ENCODE results near the gene ST8SIA5.

ST8SIA5 gene

GRCh38 chr18:46721331-46721730, 35.5 kb downstream of the ST8SIA5 start:
- POLR2A ChIA-PET: no interaction called here
- DNase-seq (ENCODE audit: extremely low spot score): no peak
- CTCF ChIA-PET: no interaction called here
- no peak for TF ChIP-seq PKNOX1 (IDR thresholded peaks at IDR 0.05)
- no peak for TF ChIP-seq BHLHE40 (IDR thresholded peaks at IDR 0.05; ENCODE audit: borderline replicate concordance)
- TF ChIP-seq ELF4 (IDR thresholded peaks at IDR 0.05): no peak
- no peak for TF ChIP-seq TARDBP (IDR thresholded peaks at IDR 0.05)
- no peak for TF ChIP-seq SUZ12 (IDR thresholded peaks at IDR 0.05)
- TF ChIP-seq CTBP1 (IDR thresholded peaks at IDR 0.05; ENCODE audit: borderline replicate concordance): no peak
- TF ChIP-seq SP1 (IDR thresholded peaks at IDR 0.05): no peak
- TF ChIP-seq HDGF (IDR thresholded peaks at IDR 0.05; ENCODE audit: borderline replicate concordance): no peak
- no peak for TF ChIP-seq LEF1 (IDR thresholded peaks at IDR 0.05; ENCODE audit: borderline replicate concordance)
- TF ChIP-seq NFRKB (IDR thresholded peaks at IDR 0.05): no peak

DNA sequence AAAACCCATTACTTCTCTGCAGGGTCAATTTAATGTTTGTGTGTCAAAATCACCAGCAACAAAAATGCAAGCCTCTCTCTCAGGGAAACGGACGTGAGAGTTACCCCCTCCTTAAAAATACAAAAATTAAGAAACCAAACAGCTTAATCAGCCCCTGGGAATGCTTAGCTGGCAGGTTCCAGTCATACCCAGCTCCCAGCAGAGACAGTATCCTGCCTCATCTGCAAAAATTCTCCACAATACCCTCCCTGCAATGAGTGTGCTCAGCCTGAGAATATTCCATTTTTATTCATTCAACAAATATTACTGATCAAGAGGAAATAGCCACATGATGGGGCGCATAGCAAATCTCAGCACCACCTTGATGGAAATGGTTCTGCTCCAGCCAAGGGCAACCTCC, 36.3 kb downstream of the ST8SIA5 start:
- ChIA-PET POLR2A (no interaction called here), CTCF (no interaction called here)
- TF ChIP-seq LEF1 (IDR thresholded peaks at IDR 0.05; ENCODE audit: borderline replicate concordance): no peak
- no peak for TF ChIP-seq TARDBP (IDR thresholded peaks at IDR 0.05)
- no peak for TF ChIP-seq NFRKB (IDR thresholded peaks at IDR 0.05)
- TF ChIP-seq FOXK2 (IDR thresholded peaks at IDR 0.05): no peak
- no peak for TF ChIP-seq HDGF (IDR thresholded peaks at IDR 0.05; ENCODE audit: borderline replicate concordance)
- no peak for DNase-seq (ENCODE audit: extremely low spot score)

- TF ChIP-seq NFRKB (IDR thresholded peaks at IDR 0.05): no peak
- no peak for TF ChIP-seq L3MBTL2 (conservative IDR thresholded peaks at IDR 0.05)
- TF ChIP-seq SUZ12 (IDR thresholded peaks at IDR 0.05): no peak
- TF ChIP-seq TARDBP (IDR thresholded peaks at IDR 0.05): no peak
- TF ChIP-seq HDGF (IDR thresholded peaks at IDR 0.05; ENCODE audit: borderline replicate concordance): no peak
- TF ChIP-seq SP1 (IDR thresholded peaks at IDR 0.05): no peak
- no peak for TF ChIP-seq ZNF384 (IDR thresholded peaks at IDR 0.05)
- TF ChIP-seq LEF1 (IDR thresholded peaks at IDR 0.05; ENCODE audit: borderline replicate concordance): no peak
- no peak for TF ChIP-seq CTBP1 (IDR thresholded peaks at IDR 0.05; ENCODE audit: borderline replicate concordance)
- no peak for TF ChIP-seq FOXK2 (IDR thresholded peaks at IDR 0.05)
- no peak for TF ChIP-seq PKNOX1 (IDR thresholded peaks at IDR 0.05)
- no peak for TF ChIP-seq FOXA1 (IDR thresholded peaks at IDR 0.05)
- ChIA-PET POLR2A (no interaction called here), CTCF (no interaction called here)
- DNase-seq (ENCODE audit: extremely low spot score): no peak
These were observed 36.8 kb downstream of the ST8SIA5 start for GRCh38 chr18:46720092-46720491.

DNA sequence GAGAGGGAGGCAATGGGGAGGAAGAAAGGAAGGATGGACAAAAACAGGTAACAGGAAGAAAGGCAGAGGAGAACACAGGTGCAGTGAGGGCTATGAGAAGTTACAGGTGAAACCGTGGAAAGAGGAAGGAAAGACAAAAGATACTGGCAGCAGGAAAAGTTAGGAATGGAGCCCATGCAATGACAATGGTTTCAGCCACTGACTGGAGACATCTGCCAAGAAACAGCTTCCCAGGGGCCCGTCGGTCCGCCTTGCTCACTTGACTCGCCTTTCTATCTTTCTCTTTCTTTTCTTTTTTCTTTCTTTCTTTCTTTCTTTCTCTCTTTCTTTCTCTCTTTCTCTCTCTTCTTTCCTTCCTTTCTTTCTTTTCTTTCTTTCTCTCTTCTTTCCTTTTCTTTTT, 37.5 kb downstream of the ST8SIA5 start:
- CTCF ChIA-PET: no interaction called here
- DNase-seq (ENCODE audit: extremely low spot score): no peak
- TF ChIP-seq TARDBP (IDR thresholded peaks at IDR 0.05) (no peak), L3MBTL2 (conservative IDR thresholded peaks at IDR 0.05) (no peak), CTBP1 (IDR thresholded peaks at IDR 0.05; ENCODE audit: borderline replicate concordance) (no peak), FOXA1 (IDR thresholded peaks at IDR 0.05) (no peak)
- POLR2A ChIA-PET: no interaction called here

DNA sequence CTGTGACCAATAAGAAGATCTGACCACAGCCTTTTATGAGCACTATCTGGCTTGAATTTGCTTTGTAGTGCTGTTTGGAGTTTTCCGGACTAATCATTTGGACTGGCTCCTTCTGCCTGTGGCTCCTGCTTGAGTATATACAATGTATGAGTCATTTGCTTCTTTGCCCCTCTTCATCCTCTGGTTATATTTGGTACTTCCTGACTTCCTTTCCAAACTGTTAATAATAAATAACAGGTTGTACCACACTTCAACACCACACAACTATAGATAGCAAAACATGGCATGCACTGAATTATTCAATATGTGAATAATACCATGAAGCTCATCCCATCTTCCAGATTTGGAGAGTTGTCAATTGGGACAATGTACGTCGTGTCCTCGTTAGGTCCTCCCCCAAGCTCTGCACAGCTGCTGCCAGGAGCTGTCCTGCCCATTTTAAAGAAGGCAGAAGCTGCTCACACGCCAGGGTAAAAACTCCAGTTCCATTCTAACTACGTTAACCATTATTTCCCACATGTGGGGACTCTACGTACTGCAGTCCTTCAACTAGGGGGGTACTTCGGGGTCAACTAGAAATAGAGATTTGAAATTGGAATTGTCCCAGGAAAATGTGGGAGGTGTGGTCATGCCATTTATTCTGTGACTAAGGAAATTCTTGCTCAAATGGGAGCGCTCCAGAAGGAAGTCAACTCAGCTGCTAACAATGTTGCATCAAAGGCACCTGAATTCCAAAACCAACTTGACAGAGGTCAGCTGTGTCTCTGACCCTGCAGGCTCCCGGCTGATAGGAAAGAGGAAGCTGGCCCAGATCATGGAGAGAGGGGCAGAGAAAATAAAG, 38.1 kb downstream of the ST8SIA5 start:
- DNase-seq (ENCODE audit: extremely low spot score): no peak
- CTCF ChIA-PET: no interaction called here
- POLR2A ChIA-PET: no interaction called here

DNA sequence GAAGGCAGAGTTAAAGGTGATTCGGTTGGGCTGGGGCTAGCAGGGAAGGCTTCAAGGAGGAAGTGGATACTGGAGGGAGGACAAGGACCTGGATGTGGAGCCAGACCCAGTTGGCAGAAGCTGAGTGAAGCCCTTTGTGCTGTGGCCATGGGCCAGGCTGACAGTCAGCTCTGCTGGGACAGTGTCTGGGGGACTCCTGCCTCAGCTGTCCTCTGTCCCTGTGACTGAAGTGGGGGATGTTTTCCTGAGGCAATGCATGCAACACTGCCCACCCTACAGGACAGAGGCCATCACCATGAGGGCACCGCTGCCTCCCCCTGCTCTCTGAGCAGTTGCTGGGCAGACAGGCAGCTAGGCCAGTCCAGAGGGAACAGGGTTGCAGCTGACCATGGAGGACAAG, 40.0 kb downstream of the ST8SIA5 start:
- CTCF ChIA-PET: no interaction called here
- POLR2A ChIA-PET: no interaction called here
- TF ChIP-seq ZNF384 (IDR thresholded peaks at IDR 0.05): no peak
- no peak for TF ChIP-seq ARNT (IDR thresholded peaks at IDR 0.05)
- TF ChIP-seq SUZ12 (IDR thresholded peaks at IDR 0.05): no peak
- no peak for TF ChIP-seq HDGF (IDR thresholded peaks at IDR 0.05; ENCODE audit: borderline replicate concordance)
- TF ChIP-seq FOXK2 (IDR thresholded peaks at IDR 0.05): no peak
- TF ChIP-seq CTBP1 (IDR thresholded peaks at IDR 0.05; ENCODE audit: borderline replicate concordance): no peak
- TF ChIP-seq FOXM1 (IDR thresholded peaks at IDR 0.05; ENCODE audit: borderline replicate concordance): no peak
- TF ChIP-seq NFRKB (IDR thresholded peaks at IDR 0.05): no peak
- TF ChIP-seq PKNOX1 (IDR thresholded peaks at IDR 0.05): no peak
- TF ChIP-seq FOXA1 (IDR thresholded peaks at IDR 0.05): no peak
- TF ChIP-seq L3MBTL2 (conservative IDR thresholded peaks at IDR 0.05): no peak
- TF ChIP-seq LEF1 (IDR thresholded peaks at IDR 0.05; ENCODE audit: borderline replicate concordance): no peak
- TF ChIP-seq ELF4 (IDR thresholded peaks at IDR 0.05): no peak
- TF ChIP-seq BHLHE40 (IDR thresholded peaks at IDR 0.05; ENCODE audit: borderline replicate concordance): no peak
- DNase-seq (ENCODE audit: extremely low spot score): no peak

More for the DNA sequence above, 38.1 kb downstream of the ST8SIA5 start:
- TF ChIP-seq FOXM1 (IDR thresholded peaks at IDR 0.05; ENCODE audit: borderline replicate concordance) (no peak), SP1 (IDR thresholded peaks at IDR 0.05) (no peak), SUZ12 (IDR thresholded peaks at IDR 0.05) (no peak), ELF4 (IDR thresholded peaks at IDR 0.05) (no peak), BHLHE40 (IDR thresholded peaks at IDR 0.05; ENCODE audit: borderline replicate concordance) (no peak), CTBP1 (IDR thresholded peaks at IDR 0.05; ENCODE audit: borderline replicate concordance) (no peak), FOXK2 (IDR thresholded peaks at IDR 0.05) (no peak), L3MBTL2 (conservative IDR thresholded peaks at IDR 0.05) (no peak), LEF1 (IDR thresholded peaks at IDR 0.05; ENCODE audit: borderline replicate concordance) (no peak), ZNF384 (IDR thresholded peaks at IDR 0.05) (no peak), NFRKB (IDR thresholded peaks at IDR 0.05) (no peak), FOXA1 (IDR thresholded peaks at IDR 0.05) (no peak), ARNT (IDR thresholded peaks at IDR 0.05) (no peak), TARDBP (IDR thresholded peaks at IDR 0.05) (no peak), PKNOX1 (IDR thresholded peaks at IDR 0.05) (no peak), HDGF (IDR thresholded peaks at IDR 0.05; ENCODE audit: borderline replicate concordance) (no peak)
